OCI-LY3 (cell line): ENCODE measurements around the gene BHLHA15.

Experiments used
- H2AFZ ChIP-seq: fragments of 200-600, 300-600 bp; shearing (Covaris generic); 2 replicates; pipeline ENCODE4 v1.6.0; 2014; ENCODE audit warnings: antibody characterized with exemption, low read depth, low read length
- H3K27ac ChIP-seq: fragments of 200-600, 300-600 bp; sonication (generic); 2 replicates; pipeline ENCODE4 v1.5.1; 2014; ENCODE audit warnings: mild to moderate bottlenecking, low read length, moderate library complexity, mixed read lengths
- H3K27me3 ChIP-seq: fragments of 200-600, 300-600 bp; sonication (generic); 2 replicates; pipeline ENCODE4 v1.6.1; 2014; ENCODE audit warnings: low read depth, low read length, mixed read lengths
- H3K36me3 ChIP-seq: fragments of 200-600, 300-600 bp; sonication (generic); replicated peaks from 2 replicates; pipeline ENCODE3; 2014; ENCODE audit warnings: low read depth, low read length, mixed read lengths
- H3K4me1 ChIP-seq: fragments of 300-600, 200-600 bp; sonication (generic); 2 replicates; pipeline ENCODE4 v1.6.1; 2014; ENCODE audit warnings: low read length, mixed read lengths
- H3K4me2 ChIP-seq: fragments of 200-600, 300-600 bp; sonication (generic); 2 replicates; pipeline ENCODE4 v1.6.1; 2014; ENCODE audit warnings: low read length, mixed read lengths
- H3K4me3 ChIP-seq: fragments of 300-600, 200-600 bp; sonication (generic); 2 replicates; pipeline ENCODE4 v1.5.1; 2014; ENCODE audit warnings: antibody characterized with exemption, mild to moderate bottlenecking, low read length, moderate library complexity
- H3K79me2 ChIP-seq: fragments of 300-600, 200-600 bp; shearing (Covaris generic); 2 replicates; pipeline ENCODE4 v1.6.1; 2014; ENCODE audit warnings: mild to moderate bottlenecking, low read length, mixed read lengths
- H3K9ac ChIP-seq: fragments of 300-600, 200-600 bp; shearing (Covaris generic); 2 replicates; pipeline ENCODE4 v1.6.0; 2014; ENCODE audit warnings: mild to moderate bottlenecking, low read length, moderate library complexity
- H3K9me3 ChIP-seq: fragments of 200-600, 300-600 bp; shearing (Covaris generic); 2 replicates; pipeline ENCODE4 v1.6.1; 2014; ENCODE audit warnings: low read length, mixed read lengths; ENCODE audit not compliant: insufficient read depth
- H4K20me1 ChIP-seq: fragments of 200-600, 300-600 bp; sonication (generic); 2 replicates; pipeline ENCODE4 v1.6.1; 2016; ENCODE audit warnings: low read length, mixed read lengths; ENCODE audit not compliant: insufficient read depth
- EZH2phosphoT487 ChIP-seq: fragments of 200-600 bp; shearing (Covaris generic); IDR thresholded peaks from 2 replicates; pipeline ENCODE4 v1.6.1; 2018; ENCODE audit warnings: antibody characterized with exemption, mixed run types, low read depth
- TF ChIP-seq, protein P1 (sequence below): fragments of 200-600, 300-600 bp; sonication (generic); IDR thresholded peaks from 2 replicates; pipeline ENCODE4 v1.5.1; 2014; ENCODE audit warnings: antibody characterized with exemption, low read length, low read depth

The BHLHA15 gene

GRCh38 chr7:98234429-98235147 is 23.3 kb downstream of the BHLHA15 start:
- TF ChIP-seq, protein P1, sequence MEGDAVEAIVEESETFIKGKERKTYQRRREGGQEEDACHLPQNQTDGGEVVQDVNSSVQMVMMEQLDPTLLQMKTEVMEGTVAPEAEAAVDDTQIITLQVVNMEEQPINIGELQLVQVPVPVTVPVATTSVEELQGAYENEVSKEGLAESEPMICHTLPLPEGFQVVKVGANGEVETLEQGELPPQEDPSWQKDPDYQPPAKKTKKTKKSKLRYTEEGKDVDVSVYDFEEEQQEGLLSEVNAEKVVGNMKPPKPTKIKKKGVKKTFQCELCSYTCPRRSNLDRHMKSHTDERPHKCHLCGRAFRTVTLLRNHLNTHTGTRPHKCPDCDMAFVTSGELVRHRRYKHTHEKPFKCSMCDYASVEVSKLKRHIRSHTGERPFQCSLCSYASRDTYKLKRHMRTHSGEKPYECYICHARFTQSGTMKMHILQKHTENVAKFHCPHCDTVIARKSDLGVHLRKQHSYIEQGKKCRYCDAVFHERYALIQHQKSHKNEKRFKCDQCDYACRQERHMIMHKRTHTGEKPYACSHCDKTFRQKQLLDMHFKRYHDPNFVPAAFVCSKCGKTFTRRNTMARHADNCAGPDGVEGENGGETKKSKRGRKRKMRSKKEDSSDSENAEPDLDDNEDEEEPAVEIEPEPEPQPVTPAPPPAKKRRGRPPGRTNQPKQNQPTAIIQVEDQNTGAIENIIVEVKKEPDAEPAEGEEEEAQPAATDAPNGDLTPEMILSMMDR, result no peak
- no peak for TF ChIP-seq EZH2phosphoT487
- H3K27me3 ChIP-seq, result no peaks in the 10 kb centered on the region
- no peak overlapping the region for H3K4me3 ChIP-seq
- H3K4me2 ChIP-seq, result no peak overlapping the region
- no peaks in the 10 kb centered on the region for H3K4me1 ChIP-seq
- no peak overlapping the region for H2AFZ ChIP-seq
- H3K36me3 ChIP-seq, result no peaks in the 10 kb centered on the region
- no peaks in the 10 kb centered on the region for H4K20me1 ChIP-seq
- H3K9ac ChIP-seq, result no peak overlapping the region
- H3K79me2 ChIP-seq, result no peaks in the 10 kb centered on the region
- no peak overlapping the region for H3K27ac ChIP-seq
- no peaks in the 10 kb centered on the region for H3K9me3 ChIP-seq

DNA sequence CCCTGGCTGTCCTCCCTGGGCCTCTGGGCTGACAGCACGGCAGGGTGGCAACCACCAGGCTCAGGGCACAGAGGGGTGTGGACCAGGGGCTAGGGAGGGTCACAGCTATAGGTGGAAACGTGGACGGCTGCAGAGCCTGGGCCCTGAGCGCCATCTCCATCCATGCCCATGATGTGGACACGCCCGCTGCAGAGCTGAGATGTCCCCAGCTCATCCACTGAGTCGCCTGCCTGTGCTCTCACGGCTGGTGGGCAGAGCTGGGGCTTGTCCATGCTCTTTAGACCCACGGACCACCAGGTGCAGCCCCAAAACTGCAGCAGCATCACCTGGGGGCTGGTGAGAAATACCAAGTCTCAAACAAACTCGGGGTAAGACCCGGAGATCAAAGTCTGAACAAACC is 24.7 kb downstream of the BHLHA15 start:
- Histone ChIP-seq H3K4me1 (no peaks in the 10 kb centered on the region), H3K27me3 (no peaks in the 10 kb centered on the region), H3K4me3 (no peak overlapping the region), H4K20me1 (no peaks in the 10 kb centered on the region), H3K9ac (no peak overlapping the region), H2AFZ (no peak overlapping the region), H3K79me2 (no peaks in the 10 kb centered on the region), H3K4me2 (no peak overlapping the region), H3K27ac (no peak overlapping the region), H3K36me3 (no peaks in the 10 kb centered on the region), H3K9me3 (no peaks in the 10 kb centered on the region)
- TF ChIP-seq EZH2phosphoT487, result no peak
- TF ChIP-seq, protein P1, result no peak

DNA sequence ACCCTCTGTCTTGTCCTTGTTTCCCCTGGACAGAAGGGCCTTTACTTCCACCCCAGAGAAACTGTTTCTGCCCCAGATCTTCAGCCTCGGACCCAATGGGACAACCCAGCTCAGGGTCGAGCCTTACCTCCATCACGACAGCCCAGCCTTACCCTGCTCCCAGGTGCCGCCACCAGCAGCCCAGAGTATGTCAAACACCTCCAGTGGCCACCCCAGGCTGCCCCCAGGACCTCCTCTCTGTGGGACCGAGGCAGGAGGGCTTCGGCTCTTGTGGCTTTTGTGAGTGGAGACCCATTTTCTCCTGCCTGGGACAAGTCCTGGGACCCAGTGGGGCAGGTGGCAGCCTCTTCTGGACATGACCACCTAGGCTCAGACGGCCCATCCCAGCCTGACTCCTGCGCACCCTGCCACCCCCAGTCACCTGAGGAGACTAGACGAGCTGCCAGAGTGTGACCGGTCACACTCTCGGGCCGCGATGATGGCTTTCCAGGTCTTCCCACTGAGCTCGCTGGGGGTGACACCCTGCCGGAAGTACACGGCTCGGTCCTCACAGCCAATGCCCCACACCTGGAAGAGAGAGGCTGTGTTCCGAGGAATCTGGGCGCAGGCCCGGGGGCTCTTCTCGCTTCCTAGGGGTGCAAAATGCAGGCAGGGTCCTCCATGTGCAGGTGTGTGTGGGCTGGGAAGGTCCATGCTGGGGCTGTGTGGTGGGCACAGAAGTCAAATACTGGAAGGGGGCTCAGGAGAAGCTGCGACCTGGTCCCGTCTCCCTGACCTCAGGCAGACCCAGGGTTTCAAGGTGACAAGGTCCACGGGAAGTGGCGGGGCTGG is 25.3 kb downstream of the BHLHA15 start:
- TF ChIP-seq, protein P1, result no peak
- no peak for TF ChIP-seq EZH2phosphoT487
- Histone ChIP-seq H3K9ac (no peak overlapping the region), H4K20me1 (no peaks in the 10 kb centered on the region), H3K9me3 (no peaks in the 10 kb centered on the region), H3K4me3 (no peak overlapping the region), H3K27ac (no peak overlapping the region), H3K27me3 (no peaks in the 10 kb centered on the region), H3K79me2 (no peaks in the 10 kb centered on the region), H3K36me3 (no peaks in the 10 kb centered on the region), H3K4me1 (no peaks in the 10 kb centered on the region), H3K4me2 (no peak overlapping the region), H2AFZ (no peak overlapping the region)

DNA sequence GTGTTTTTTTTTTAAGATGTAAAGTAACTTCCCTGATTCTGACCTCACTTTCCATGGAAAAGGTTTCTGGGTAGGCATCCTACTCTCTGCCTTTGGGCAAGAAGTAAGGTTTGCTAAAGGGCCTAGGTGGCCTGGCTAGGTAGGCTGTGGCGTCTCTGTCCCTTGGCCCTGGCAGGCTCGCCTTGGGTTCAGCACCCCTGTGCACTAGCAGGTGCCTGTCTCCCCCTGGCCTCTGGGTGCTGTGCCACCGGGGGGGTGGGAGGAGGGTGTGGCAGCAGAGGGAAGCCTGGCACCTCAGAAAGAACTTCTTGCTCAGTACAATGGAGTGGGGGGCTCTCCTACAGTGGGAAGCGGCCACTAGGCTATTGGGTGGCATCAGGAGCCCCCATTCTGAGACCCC is 26.8 kb downstream of the BHLHA15 start:
- Histone ChIP-seq H2AFZ (no peak overlapping the region), H3K4me3 (no peak overlapping the region), H3K27me3 (no peaks in the 10 kb centered on the region), H3K4me1 (no peaks in the 10 kb centered on the region), H3K79me2 (no peaks in the 10 kb centered on the region), H3K4me2 (no peak overlapping the region), H3K9me3 (no peaks in the 10 kb centered on the region), H3K9ac (no peak overlapping the region), H4K20me1 (no peaks in the 10 kb centered on the region), H3K36me3 (no peaks in the 10 kb centered on the region), H3K27ac (no peak overlapping the region)
- TF ChIP-seq EZH2phosphoT487, result no peak
- TF ChIP-seq, protein P1, result no peak
